NCI-H2196 treated with DMSO at 0.1 percent for 48 hours (cell line): Measurements from ENCODE around the gene CHRM1.
"Not testable (repeated sequence)": the region's sequence is repeated elsewhere in the genome, so short reads cannot be mapped to it uniquely, and the experiment has no call there.

Experiments used
- DNase-seq: peaks from one replicate; lab custom pipeline; 2025; ENCODE audit not compliant: unreplicated experiment; lab: John Stamatoyannopoulos, UW

Gene CHRM1

DNA sequence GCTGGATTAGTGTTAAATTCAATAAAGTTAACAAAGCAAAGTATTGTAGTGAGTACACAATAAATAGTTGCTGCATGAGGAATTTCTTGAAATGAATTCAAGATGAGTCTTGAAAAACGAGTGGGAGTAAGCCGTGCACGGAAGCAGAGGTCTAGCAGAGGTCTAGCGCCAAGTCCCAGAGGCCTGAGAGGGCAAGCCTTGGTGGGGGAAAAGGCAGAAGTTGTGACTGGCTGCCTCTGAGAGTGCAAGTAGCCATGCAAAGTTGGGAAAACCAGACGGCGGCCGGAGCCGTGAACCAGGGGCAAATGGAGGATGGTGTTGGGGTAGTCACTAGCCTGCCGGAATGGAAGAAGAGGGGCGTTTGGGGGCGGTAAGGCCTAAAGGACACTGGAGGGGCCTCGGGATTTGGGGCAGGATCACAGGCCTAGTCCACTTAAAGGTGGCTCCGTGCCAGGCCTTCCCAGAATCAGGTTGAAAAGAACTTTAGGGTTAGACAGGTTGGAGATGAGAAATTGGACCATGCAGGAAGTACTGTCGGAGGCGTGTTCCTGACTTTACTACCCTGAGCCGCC is 40.8 kb downstream of the CHRM1 start:
- no peak for DNase-seq

DNA sequence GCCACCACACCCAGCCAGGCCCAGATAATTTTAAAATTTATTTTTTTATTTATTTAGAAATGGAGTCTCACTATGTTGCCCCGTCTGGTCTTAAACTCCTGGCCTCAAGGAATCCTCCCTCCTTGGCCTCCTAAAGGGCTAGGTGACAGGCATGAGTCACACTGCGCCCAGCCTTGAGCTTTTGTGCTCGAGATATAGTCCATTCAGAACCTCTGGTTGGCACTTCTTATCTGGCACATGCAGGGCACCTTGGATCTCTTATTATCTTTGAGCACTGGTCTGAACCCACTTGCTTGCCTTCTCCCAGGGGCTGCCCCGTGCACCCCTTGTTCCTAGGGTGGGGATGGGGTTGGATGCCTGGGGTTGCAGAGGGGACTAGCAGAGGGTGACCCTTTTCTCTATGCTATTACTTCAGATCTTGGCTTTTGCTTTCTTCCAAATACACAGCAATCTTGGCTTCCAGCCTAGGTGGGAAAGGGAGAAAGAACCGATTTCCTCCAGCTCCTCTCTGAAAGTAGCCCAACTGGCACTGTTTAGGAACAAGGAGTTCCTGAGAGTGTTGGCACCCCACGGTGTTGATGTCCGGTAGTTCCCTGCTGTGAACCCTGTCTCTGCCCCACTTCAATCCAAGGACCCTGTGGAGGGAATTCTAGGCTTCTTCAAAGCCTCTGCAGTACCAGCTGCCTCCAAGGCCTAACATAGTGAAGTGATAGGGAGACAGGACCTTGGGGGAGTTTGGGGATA is 41.8 kb downstream of the CHRM1 start:
- DNase-seq, result no peak

DNA sequence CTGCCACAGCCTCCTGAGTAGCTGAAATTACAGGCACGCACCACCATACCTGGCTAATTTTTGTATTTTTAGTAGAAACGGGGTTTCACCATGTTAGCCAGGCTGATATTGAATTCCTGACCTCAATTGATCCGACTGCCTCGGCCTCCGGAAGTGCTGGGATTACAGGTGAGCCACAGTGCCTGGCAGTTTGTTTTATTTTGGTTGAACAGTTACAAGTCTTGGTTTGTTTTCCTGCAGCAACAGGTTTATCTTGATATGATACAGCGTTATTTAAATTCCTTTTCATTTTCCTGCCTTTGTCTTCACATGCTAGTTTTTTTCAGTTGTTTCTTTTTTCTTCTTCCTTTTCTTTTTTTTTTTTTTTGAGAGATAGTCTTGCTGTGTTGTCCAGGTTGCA is 44.5 kb downstream of the CHRM1 start:
- DNase-seq, result no peak

DNA sequence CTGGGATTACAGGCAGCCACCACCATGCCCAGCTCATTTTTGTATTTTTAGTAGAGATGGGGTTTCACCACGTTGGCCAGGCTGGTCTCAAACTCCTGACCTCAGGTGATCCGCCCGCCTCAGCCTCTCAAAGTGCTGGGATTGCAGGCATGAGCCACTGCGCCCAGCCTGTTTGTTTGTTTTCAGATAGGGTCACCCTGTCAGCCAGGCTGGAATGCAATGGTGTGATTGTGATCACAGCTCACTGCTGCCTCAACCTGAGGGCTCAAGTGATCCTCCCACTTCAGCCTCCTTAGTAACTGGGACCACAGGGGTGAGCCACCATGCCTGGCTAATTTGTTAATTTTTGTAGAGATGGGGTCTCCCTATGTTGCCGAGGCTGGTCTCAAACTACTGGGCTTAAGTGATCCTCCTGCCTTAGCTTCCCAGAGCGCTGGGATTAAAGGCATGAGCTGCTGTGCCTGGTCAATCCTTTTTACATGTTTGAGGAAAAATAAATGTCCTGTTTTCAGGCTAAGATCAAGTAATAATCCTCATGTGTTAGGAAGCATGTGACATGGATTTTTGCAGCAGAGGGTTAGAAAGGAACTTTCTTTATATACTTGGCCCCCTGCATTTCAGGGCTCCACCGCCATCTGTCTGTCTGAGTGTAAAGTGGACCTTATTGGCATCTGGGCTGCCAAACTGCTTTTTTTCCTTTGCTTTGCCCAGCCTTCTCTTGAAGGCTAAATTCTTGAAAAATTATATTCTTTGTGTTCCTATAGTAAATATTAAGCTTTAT is 45.3 kb downstream of the CHRM1 start:
- DNase-seq, result no peak

DNA sequence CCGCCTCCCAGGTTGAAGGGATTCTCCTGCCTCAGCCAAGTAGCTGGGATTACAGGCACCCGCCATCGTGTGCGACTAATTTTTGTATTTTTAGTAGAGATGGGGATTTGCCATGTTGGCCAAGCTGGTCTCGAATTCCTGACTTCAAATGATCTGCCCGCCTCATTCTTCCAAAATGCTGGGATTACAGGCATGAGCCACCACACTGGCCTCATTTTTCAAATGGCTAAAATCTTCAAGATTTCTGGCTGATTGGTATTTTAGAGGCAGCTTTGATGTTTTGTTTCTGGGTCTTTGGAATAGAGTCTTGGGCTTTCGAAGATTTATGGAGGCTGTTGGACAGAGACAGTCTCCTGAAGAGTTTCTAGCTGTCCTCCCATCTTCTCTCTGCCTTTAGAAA is 46.3 kb downstream of the CHRM1 start:
- no peak for DNase-seq

DNA sequence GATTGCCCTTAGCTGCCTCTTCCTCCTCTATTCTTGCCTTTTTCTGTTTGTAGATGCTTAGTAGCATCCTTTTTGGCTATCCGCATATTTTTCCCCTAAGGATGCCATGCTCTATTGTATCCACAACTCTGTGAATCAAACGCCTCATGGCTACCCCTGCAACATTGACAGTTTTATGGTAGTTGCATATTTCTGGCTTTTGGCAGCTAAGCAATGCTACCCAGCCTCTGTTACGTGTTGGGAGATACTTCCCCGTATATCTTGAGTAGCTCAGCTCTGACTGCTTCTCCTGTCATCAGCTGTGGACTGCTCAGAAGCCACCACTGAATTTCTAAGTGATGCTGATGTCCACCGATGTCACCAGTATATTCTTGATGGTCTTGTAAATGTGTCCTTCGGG is 55.5 kb downstream of the CHRM1 start:
- no peak for DNase-seq

DNA sequence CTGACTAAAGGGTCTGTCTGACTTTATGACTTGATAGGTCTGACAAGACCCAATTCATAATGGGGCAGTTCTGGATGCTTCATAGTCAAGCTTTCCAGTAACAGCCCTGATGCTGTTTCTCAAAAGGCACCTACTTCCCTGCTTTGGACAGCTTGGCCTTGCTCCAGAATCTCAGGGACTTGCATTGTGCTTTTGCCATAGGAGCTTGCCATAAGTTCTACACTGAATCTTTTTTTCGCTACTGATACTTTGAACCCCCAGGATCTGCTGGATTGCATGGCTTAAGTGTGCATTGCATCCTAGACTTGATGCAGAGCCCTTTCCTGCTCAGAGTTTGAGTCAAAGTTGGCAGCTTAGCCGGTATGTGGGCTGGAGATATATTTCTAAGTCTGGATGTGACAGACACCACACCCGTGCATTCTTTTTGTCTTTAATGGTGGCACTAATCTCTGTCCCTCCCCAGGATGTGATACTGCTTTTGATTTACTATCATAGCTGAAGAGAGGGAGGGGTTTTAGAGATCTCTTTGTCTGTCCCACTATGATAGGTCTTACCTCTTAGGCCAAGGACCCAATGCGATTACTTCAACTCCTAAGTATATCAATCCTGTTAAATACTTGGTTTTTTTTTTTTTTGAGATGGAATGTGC is 57.4 kb downstream of the CHRM1 start:
- DNase-seq, result no peak

DNA sequence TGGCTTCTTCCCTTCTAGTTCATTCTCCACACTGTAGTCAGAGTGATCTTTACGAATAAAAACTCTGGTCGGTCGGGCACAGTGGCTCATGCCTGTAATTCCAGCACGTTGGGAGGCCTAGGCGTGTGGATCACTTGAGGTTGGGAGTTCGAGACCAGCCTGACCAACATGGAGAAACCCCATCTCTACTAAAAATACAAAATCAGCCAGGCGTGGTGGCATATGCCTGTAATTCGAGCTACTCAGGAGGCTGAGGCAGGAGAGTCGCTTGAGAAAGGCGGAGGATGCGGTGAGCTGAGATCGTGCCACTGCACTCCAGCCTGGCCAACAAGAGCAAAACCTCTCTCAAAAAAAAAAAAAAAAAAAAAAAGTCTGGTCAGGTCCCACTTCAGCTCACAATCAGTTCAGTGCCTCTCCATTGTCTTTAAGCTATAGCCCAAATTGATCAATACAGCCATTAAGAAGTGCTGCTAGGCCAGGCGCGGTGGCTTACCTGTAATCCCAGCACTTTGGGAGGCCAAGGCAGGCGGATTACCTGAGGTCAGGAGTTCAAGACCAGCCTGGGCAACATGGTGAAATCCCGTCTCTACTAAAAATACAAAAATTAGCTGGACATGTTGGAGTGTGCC is 59.5 kb downstream of the CHRM1 start:
- DNase-seq, result not testable (repeated sequence)

DNA sequence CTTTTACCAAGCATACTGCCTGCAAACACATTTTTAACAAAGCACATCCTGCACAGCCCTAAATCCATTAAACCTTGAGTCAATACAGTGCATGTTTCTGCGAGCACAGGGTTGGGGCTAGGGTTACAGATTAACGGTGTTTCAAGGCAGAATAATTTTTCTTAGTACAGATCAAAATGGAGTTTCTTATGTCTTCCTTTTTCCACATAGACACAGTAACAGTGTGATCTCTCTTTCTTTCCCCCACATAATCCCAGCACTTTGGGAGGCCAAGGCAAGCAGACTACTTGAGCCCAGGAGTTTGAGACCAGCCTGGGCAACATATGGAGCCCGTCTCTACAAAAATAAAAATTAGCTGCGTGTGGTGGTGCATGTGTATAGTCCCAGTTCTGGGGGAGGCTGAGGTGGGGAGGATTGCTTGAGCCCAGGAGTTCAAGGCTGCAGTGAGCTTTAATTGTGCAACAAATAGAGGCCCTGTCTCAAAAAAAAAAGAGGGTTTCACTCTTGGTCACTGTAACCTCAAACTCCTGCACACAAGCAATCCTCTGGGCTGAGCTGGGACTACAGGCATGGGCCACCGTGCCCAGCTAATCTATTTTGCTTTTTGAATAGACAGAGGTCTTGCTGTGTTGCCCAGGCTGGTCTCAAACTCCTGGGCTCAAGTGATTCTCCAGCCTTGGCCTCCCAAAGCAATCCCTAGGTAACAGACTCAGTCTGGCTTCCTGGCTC is 60.2 kb downstream of the CHRM1 start:
- DNase-seq, result no peak

DNA sequence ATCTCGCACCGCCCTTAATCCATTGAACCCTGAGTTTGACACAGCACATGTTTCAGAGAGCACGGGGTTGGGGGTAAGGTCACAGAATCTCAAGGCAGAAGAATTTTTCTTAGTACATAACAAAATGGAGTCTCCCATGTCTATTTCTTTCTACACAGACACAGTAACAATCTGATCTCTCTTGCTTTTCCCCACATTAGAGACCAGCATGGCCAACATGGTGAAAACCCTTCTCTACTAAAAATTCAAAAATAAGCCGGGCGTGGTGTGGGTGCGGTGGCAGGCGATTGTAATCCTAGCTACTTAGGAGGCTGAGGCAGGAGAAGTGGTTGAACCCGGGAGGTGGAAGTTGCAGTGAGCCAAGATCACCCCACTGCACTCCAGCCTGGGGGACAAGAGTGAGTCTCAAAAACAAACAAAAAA is 61.9 kb downstream of the CHRM1 start:
- DNase-seq, result not testable (repeated sequence)
